ENCODE data around the gene MCTP2.

Gene MCTP2

GRCh38 chr15:94417501-94418293, 186.3 kb downstream of the MCTP2 start:
- Histone ChIP-seq H3K9ac (ENCODE audit: low read length in 5 of 5) (no peak overlapping the region), H3K27me3 (ENCODE audit: control insufficient read depth in 5 of 5, insufficient read depth in 4 of 5, low read length in 5 of 5) (no peaks in the 10 kb centered on the region), H3K9me3 (ENCODE audit: control insufficient read depth in 5 of 5, low read length in 5 of 5) (no peaks in the 10 kb centered on the region), H3K4me1 (ENCODE audit: control insufficient read depth in 5 of 5, insufficient read depth in 5 of 5, low read length in 5 of 5) (no peaks in the 10 kb centered on the region), H3K4me3 (ENCODE audit: low read depth in 1 of 5, low read length in 5 of 5) (no peak overlapping the region), H3K36me3 (ENCODE audit: control insufficient read depth in 5 of 5, insufficient read depth in 5 of 5, low read length in 5 of 5) (no peaks in the 10 kb centered on the region), H3K27ac (ENCODE audit: low read depth, low read length) (no peak overlapping the region)

GRCh38 chr15:94421706-94422105, 190.3 kb downstream of the MCTP2 start:
- no peak overlapping the region for H3K27ac ChIP-seq (ENCODE audit: low read depth, low read length)

GRCh38 chr15:94432279-94432678, 200.9 kb downstream of the MCTP2 start:
- no peak overlapping the region for H3K27ac ChIP-seq (ENCODE audit: low read depth, low read length)
- H3K4me1 ChIP-seq (ENCODE audit: control insufficient read depth in 5 of 5, insufficient read depth in 5 of 5, low read length in 5 of 5) = no peaks in the 10 kb centered on the region
- H3K36me3 ChIP-seq (ENCODE audit: control insufficient read depth in 5 of 5, insufficient read depth in 5 of 5, low read length in 5 of 5) = no peaks in the 10 kb centered on the region
- H3K4me3 ChIP-seq (ENCODE audit: low read depth in 1 of 5, low read length in 5 of 5) = no peak overlapping the region
- H3K27me3 ChIP-seq (ENCODE audit: control insufficient read depth in 5 of 5, insufficient read depth in 4 of 5, low read length in 5 of 5) = no peaks in the 10 kb centered on the region
- peaks cover 0 to 2% (median 0%) of the 10 kb centered on the region in 5 donors for H3K9me3 ChIP-seq (ENCODE audit: control insufficient read depth in 5 of 5, low read length in 5 of 5)
- H3K9ac ChIP-seq (ENCODE audit: low read length in 5 of 5) = no peak overlapping the region

More at GRCh38 chr15:94421706-94422105, 190.3 kb downstream of the MCTP2 start:
- H3K9me3 ChIP-seq (ENCODE audit: control insufficient read depth in 5 of 5, low read length in 5 of 5) = no peaks in the 10 kb centered on the region
- no peaks in the 10 kb centered on the region for H3K27me3 ChIP-seq (ENCODE audit: control insufficient read depth in 5 of 5, insufficient read depth in 4 of 5, low read length in 5 of 5)
- no peak overlapping the region for H3K9ac ChIP-seq (ENCODE audit: low read length in 5 of 5)
- no peak overlapping the region for H3K4me3 ChIP-seq (ENCODE audit: low read depth in 1 of 5, low read length in 5 of 5)
- H3K4me1 ChIP-seq (ENCODE audit: control insufficient read depth in 5 of 5, insufficient read depth in 5 of 5, low read length in 5 of 5) = no peaks in the 10 kb centered on the region
- no peaks in the 10 kb centered on the region for H3K36me3 ChIP-seq (ENCODE audit: control insufficient read depth in 5 of 5, insufficient read depth in 5 of 5, low read length in 5 of 5)

GRCh38 chr15:94439158-94439557, 207.8 kb downstream of the MCTP2 start:
- no peaks in the 10 kb centered on the region for H3K9me3 ChIP-seq (ENCODE audit: control insufficient read depth in 5 of 5, low read length in 5 of 5)
- H3K27ac ChIP-seq (ENCODE audit: low read depth, low read length) = no peak overlapping the region
- H3K4me1 ChIP-seq (ENCODE audit: control insufficient read depth in 5 of 5, insufficient read depth in 5 of 5, low read length in 5 of 5) = no peaks in the 10 kb centered on the region
- no peaks in the 10 kb centered on the region for H3K27me3 ChIP-seq (ENCODE audit: control insufficient read depth in 5 of 5, insufficient read depth in 4 of 5, low read length in 5 of 5)
- no peak overlapping the region for H3K4me3 ChIP-seq (ENCODE audit: low read depth in 1 of 5, low read length in 5 of 5)
- no peaks in the 10 kb centered on the region for H3K36me3 ChIP-seq (ENCODE audit: control insufficient read depth in 5 of 5, insufficient read depth in 5 of 5, low read length in 5 of 5)
- no peak overlapping the region for H3K9ac ChIP-seq (ENCODE audit: low read length in 5 of 5)

- Histone ChIP-seq H3K27ac (ENCODE audit: low read depth, low read length) (no peak overlapping the region), H3K9me3 (ENCODE audit: control insufficient read depth in 5 of 5, low read length in 5 of 5) (no peaks in the 10 kb centered on the region), H3K27me3 (ENCODE audit: control insufficient read depth in 5 of 5, insufficient read depth in 4 of 5, low read length in 5 of 5) (no peaks in the 10 kb centered on the region), H3K4me1 (ENCODE audit: control insufficient read depth in 5 of 5, insufficient read depth in 5 of 5, low read length in 5 of 5) (no peaks in the 10 kb centered on the region), H3K9ac (ENCODE audit: low read length in 5 of 5) (no peak overlapping the region), H3K36me3 (ENCODE audit: control insufficient read depth in 5 of 5, insufficient read depth in 5 of 5, low read length in 5 of 5) (no peaks in the 10 kb centered on the region), H3K4me3 (ENCODE audit: low read depth in 1 of 5, low read length in 5 of 5) (no peak overlapping the region)
Measured at GRCh38 chr15:94441760-94442159, 210.4 kb downstream of the MCTP2 start.

GRCh38 chr15:94442480-94442879, 211.1 kb downstream of the MCTP2 start:
- Histone ChIP-seq H3K9me3 (ENCODE audit: control insufficient read depth in 5 of 5, low read length in 5 of 5) (no peaks in the 10 kb centered on the region), H3K9ac (ENCODE audit: low read length in 5 of 5) (no peak overlapping the region), H3K27me3 (ENCODE audit: control insufficient read depth in 5 of 5, insufficient read depth in 4 of 5, low read length in 5 of 5) (no peaks in the 10 kb centered on the region), H3K4me1 (ENCODE audit: control insufficient read depth in 5 of 5, insufficient read depth in 5 of 5, low read length in 5 of 5) (no peaks in the 10 kb centered on the region), H3K4me3 (ENCODE audit: low read depth in 1 of 5, low read length in 5 of 5) (no peak overlapping the region), H3K27ac (ENCODE audit: low read depth, low read length) (no peak overlapping the region), H3K36me3 (ENCODE audit: control insufficient read depth in 5 of 5, insufficient read depth in 5 of 5, low read length in 5 of 5) (no peaks in the 10 kb centered on the region)

- Histone ChIP-seq H3K9me3 (ENCODE audit: control insufficient read depth in 5 of 5, low read length in 5 of 5) (no peaks in the 10 kb centered on the region), H3K4me3 (ENCODE audit: low read depth in 1 of 5, low read length in 5 of 5) (no peak overlapping the region), H3K36me3 (ENCODE audit: control insufficient read depth in 5 of 5, insufficient read depth in 5 of 5, low read length in 5 of 5) (no peaks in the 10 kb centered on the region), H3K27me3 (ENCODE audit: control insufficient read depth in 5 of 5, insufficient read depth in 4 of 5, low read length in 5 of 5) (no peaks in the 10 kb centered on the region), H3K4me1 (ENCODE audit: control insufficient read depth in 5 of 5, insufficient read depth in 5 of 5, low read length in 5 of 5) (no peaks in the 10 kb centered on the region), H3K9ac (ENCODE audit: low read length in 5 of 5) (no peak overlapping the region), H3K27ac (ENCODE audit: low read depth, low read length) (no peak overlapping the region)
Measured at GRCh38 chr15:94443186-94443585, 211.8 kb downstream of the MCTP2 start.

GRCh38 chr15:94445566-94446160, 214.3 kb downstream of the MCTP2 start:
- H3K4me1 ChIP-seq (ENCODE audit: control insufficient read depth in 5 of 5, insufficient read depth in 5 of 5, low read length in 5 of 5) = no peaks in the 10 kb centered on the region
- H3K27ac ChIP-seq (ENCODE audit: low read depth, low read length) = no peak overlapping the region
- no peak overlapping the region for H3K4me3 ChIP-seq (ENCODE audit: low read depth in 1 of 5, low read length in 5 of 5)
- no peak overlapping the region for H3K9ac ChIP-seq (ENCODE audit: low read length in 5 of 5)
- no peaks in the 10 kb centered on the region for H3K27me3 ChIP-seq (ENCODE audit: control insufficient read depth in 5 of 5, insufficient read depth in 4 of 5, low read length in 5 of 5)
- H3K36me3 ChIP-seq (ENCODE audit: control insufficient read depth in 5 of 5, insufficient read depth in 5 of 5, low read length in 5 of 5) = no peaks in the 10 kb centered on the region
- no peaks in the 10 kb centered on the region for H3K9me3 ChIP-seq (ENCODE audit: control insufficient read depth in 5 of 5, low read length in 5 of 5)

GRCh38 chr15:94446441-94446840, 215.1 kb downstream of the MCTP2 start:
- H3K27me3 ChIP-seq (ENCODE audit: control insufficient read depth in 5 of 5, insufficient read depth in 4 of 5, low read length in 5 of 5) = no peaks in the 10 kb centered on the region
- H3K9me3 ChIP-seq (ENCODE audit: control insufficient read depth in 5 of 5, low read length in 5 of 5) = no peaks in the 10 kb centered on the region
- no peak overlapping the region for H3K4me3 ChIP-seq (ENCODE audit: low read depth in 1 of 5, low read length in 5 of 5)
- no peak overlapping the region for H3K9ac ChIP-seq (ENCODE audit: low read length in 5 of 5)
- no peaks in the 10 kb centered on the region for H3K4me1 ChIP-seq (ENCODE audit: control insufficient read depth in 5 of 5, insufficient read depth in 5 of 5, low read length in 5 of 5)
- no peak overlapping the region for H3K27ac ChIP-seq (ENCODE audit: low read depth, low read length)
- no peaks in the 10 kb centered on the region for H3K36me3 ChIP-seq (ENCODE audit: control insufficient read depth in 5 of 5, insufficient read depth in 5 of 5, low read length in 5 of 5)

- no peak overlapping the region for H3K4me3 ChIP-seq (ENCODE audit: low read depth in 1 of 5, low read length in 5 of 5)
Measured at GRCh38 chr15:94451466-94451865, 220.1 kb downstream of the MCTP2 start.

More at GRCh38 chr15:94451466-94451865, 220.1 kb downstream of the MCTP2 start:
- Histone ChIP-seq H3K9me3 (ENCODE audit: control insufficient read depth in 5 of 5, low read length in 5 of 5) (peaks cover 0 to 7% (median 0%) of the 10 kb centered on the region in 5 donors), H3K27me3 (ENCODE audit: control insufficient read depth in 5 of 5, insufficient read depth in 4 of 5, low read length in 5 of 5) (no peaks in the 10 kb centered on the region), H3K36me3 (ENCODE audit: control insufficient read depth in 5 of 5, insufficient read depth in 5 of 5, low read length in 5 of 5) (no peaks in the 10 kb centered on the region), H3K4me1 (ENCODE audit: control insufficient read depth in 5 of 5, insufficient read depth in 5 of 5, low read length in 5 of 5) (no peaks in the 10 kb centered on the region), H3K27ac (ENCODE audit: low read depth, low read length) (no peak overlapping the region), H3K9ac (ENCODE audit: low read length in 5 of 5) (no peak overlapping the region)
